HepG2 (cell line): ENCODE data around the gene FOXA1. TPM values are rescaled to one million over a fixed set of nuclear protein-coding genes. Genes with fewer than 3 reads are reported as not detected.
A peak's percentile ranks its signal among the peaks of the same experiment; 100 is the strongest.

Experiments
- BRCA1 ChIP-seq: sonication (generic); formaldehyde crosslinking; IDR thresholded peaks from 2 replicates; pipeline ENCODE4 v1.4.0; 2020; ENCODE audit warnings: missing genetic modification reagents
- ELF4 ChIP-seq: sonication (generic); formaldehyde crosslinking; IDR thresholded peaks from 2 replicates; pipeline ENCODE4 v1.5.0; 2020; ENCODE audit warnings: missing genetic modification reagents, mild to moderate bottlenecking, moderate library complexity, borderline replicate concordance
- HNF4A ChIP-seq: sonication (generic); formaldehyde crosslinking; IDR thresholded peaks from 2 replicates; pipeline ENCODE4 v1.4.0; 2020; ENCODE audit warnings: missing genetic modification reagents
- KLF12 ChIP-seq: sonication (generic); formaldehyde crosslinking; IDR thresholded peaks from 2 replicates; pipeline ENCODE4 v1.4.0; 2020; ENCODE audit warnings: missing genetic modification reagents, borderline replicate concordance
- KMT2A ChIP-seq: sonication (generic); formaldehyde crosslinking; IDR thresholded peaks from 2 replicates; pipeline ENCODE4 v1.4.0; 2020; ENCODE audit warnings: missing genetic modification reagents
- MYPOP ChIP-seq: sonication (generic); formaldehyde crosslinking; IDR thresholded peaks from 2 replicates; pipeline ENCODE4 v1.8.1; 2023; ENCODE audit warnings: mild to moderate bottlenecking, moderate library complexity, missing genetic modification reagents
- NKX3-1 ChIP-seq: sonication (generic); formaldehyde crosslinking; IDR thresholded peaks from 2 replicates; pipeline ENCODE4 v1.5.0; 2020; ENCODE audit warnings: missing genetic modification reagents
- NONO ChIP-seq, 2 experiments: fragments of 450-650 bp in 1 of 2; sonication (generic) in 1 of 2; formaldehyde crosslinking in 1 of 2; IDR thresholded peaks in 1 of 2; conservative IDR thresholded peaks in 1 of 2; 2 replicates each; pipeline versions ENCODE4 v1.6.1 to v1.8.0; 2017 to 2022; ENCODE audit warnings: mild to moderate bottlenecking in 1 of 2, missing genetic modification reagents in 1 of 2, moderate library complexity in 1 of 2
- PHF5A ChIP-seq: IDR thresholded peaks from one replicate; pipeline ENCODE4 v1.6.1; 2018; ENCODE audit warnings: low read depth, missing genetic modification reagents; ENCODE audit not compliant: unreplicated experiment
- POLR2AphosphoS2 ChIP-seq: IDR thresholded peaks from 2 replicates; pipeline ENCODE4 v1.6.1; 2011; ENCODE audit warnings: low read depth, low read length, improper control_type of control experiment
- SATB2 ChIP-seq: sonication (generic); formaldehyde crosslinking; IDR thresholded peaks from 2 replicates; pipeline ENCODE4 v1.5.0; 2020; ENCODE audit warnings: missing genetic modification reagents
- SNAPC4 ChIP-seq: sonication (generic); formaldehyde crosslinking; IDR thresholded peaks from 2 replicates; pipeline ENCODE4 v1.4.0; 2020; ENCODE audit warnings: mild to moderate bottlenecking, missing genetic modification reagents
- ZBTB26 ChIP-seq: IDR thresholded peaks from 2 replicates; pipeline ENCODE4 v1.6.1; 2016; ENCODE audit warnings: missing compliant biosample characterization, missing genetic modification reagents, borderline replicate concordance
- ZNF10 ChIP-seq: sonication (generic); formaldehyde crosslinking; IDR thresholded peaks from 2 replicates; pipeline ENCODE4 v1.4.0; 2020; ENCODE audit warnings: mild to moderate bottlenecking, low read depth, missing genetic modification reagents, borderline replicate concordance
- ZNF160 ChIP-seq: sonication (generic); formaldehyde crosslinking; IDR thresholded peaks from 2 replicates; pipeline ENCODE4 v1.8.0; 2022; ENCODE audit warnings: mild to moderate bottlenecking, inconsistent platforms, missing genetic modification reagents
- ZNF335 ChIP-seq: sonication (generic); formaldehyde crosslinking; IDR thresholded peaks from 2 replicates; pipeline ENCODE4 v1.4.0; 2020; ENCODE audit warnings: missing genetic modification reagents
- ZNF430 ChIP-seq: sonication (generic); formaldehyde crosslinking; IDR thresholded peaks from 2 replicates; pipeline ENCODE4 v1.9.0; 2021; ENCODE audit warnings: mild to moderate bottlenecking, missing genetic modification reagents
- ZNF460 ChIP-seq: sonication (generic); formaldehyde crosslinking; IDR thresholded peaks from 2 replicates; pipeline ENCODE4 v1.5.1; 2020; ENCODE audit warnings: missing genetic modification reagents, mild to moderate bottlenecking, borderline replicate concordance
- ZNF644 ChIP-seq: IDR thresholded peaks from 2 replicates; pipeline ENCODE4 v1.6.1; 2016; ENCODE audit warnings: low read depth
- ZNF777 ChIP-seq: sonication (generic); formaldehyde crosslinking; IDR thresholded peaks from 2 replicates; pipeline ENCODE4 v1.4.0; 2020; ENCODE audit warnings: missing genetic modification reagents
- ZNF891 ChIP-seq: sonication (generic); formaldehyde crosslinking; IDR thresholded peaks from 2 replicates; pipeline ENCODE4 v1.5.0; 2020; ENCODE audit warnings: mild to moderate bottlenecking, missing genetic modification reagents
- polyA plus RNA-seq, 8 experiments: library from polyadenylated mRNA; depleted of rRNA in 3 of 8; stranded (reverse) in 7 of 8; unstranded in 1 of 8; fragments of >200 nt; fragmentation: Illumina TruSeq in 4 of 8; extraction: Trizol in 4 of 8; gene quantifications; 2 replicates each; pipeline versions ENCODE4 v1.2.1 to v1.2.3, GENCODE V29; 2011 to 2016; ENCODE audit warnings: low read depth in 4 of 8, missing spikeins in 1 of 8, mixed read lengths in 1 of 8; ENCODE audit not compliant: insufficient read depth in 1 of 8
- total RNA-seq, 5 experiments: library from RNA; depleted of rRNA; stranded (reverse); fragments of >200 nt; fragmentation: Illumina TruSeq; extraction: Trizol; gene quantifications; 2 replicates each; pipeline ENCODE4 v1.2.3, GENCODE V29; 2016; ENCODE audit warnings: low read depth in 1 of 5

Gene FOXA1
- total and polyA plus RNA-seq, 2 of the 13 experiments (the other 11 are each of a cell fraction or from before 2014, with no cell fraction given), result 43.4 to 58.6 TPM

- TF ChIP-seq SNAPC4 (CRISPR knock-in tag) (0 out of 2 replicates have a peak, but pooled peaks have one; percentile 55), ZBTB26 (no peak), ZNF460 (CRISPR knock-in tag) (no peak; the same call in 1 of the 2 replicates), NKX3-1 (CRISPR knock-in tag) (peak; percentile 99), ZNF430 (CRISPR knock-in tag) (peak; percentile 93; the same call in 1 of the 2 replicates), ZNF644 (CRISPR knock-in tag) (peak; percentile 99), NONO (IDR thresholded peaks at IDR 0.05) (no peak), NONO (CRISPR knock-in tag; conservative IDR thresholded peaks at IDR 0.05) (peak; percentile 95; the same call in 1 of the 2 replicates), KLF12 (CRISPR knock-in tag) (peak; percentile 76; the same call in 1 of the 2 replicates), BRCA1 (0 out of 2 replicates have a peak, but pooled peaks have one; percentile 82), MYPOP (CRISPR knock-in tag) (peak; percentile 56; the same call in 1 of the 2 replicates), PHF5A (CRISPR knock-in tag) (peak; percentile 95), ZNF891 (CRISPR knock-in tag) (no peak), ZNF777 (CRISPR knock-in tag) (no peak), ZNF160 (CRISPR knock-in tag) (no peak), ZNF335 (CRISPR knock-in tag) (peak; percentile 85), ZNF10 (no peak), ELF4 (CRISPR knock-in tag) (0 out of 2 replicates have a peak, but pooled peaks have one; percentile 2), POLR2AphosphoS2 (no peak), KMT2A (CRISPR knock-in tag) (peak; percentile 92; the same call in 1 of the 2 replicates), SATB2 (CRISPR knock-in tag) (peak; percentile 96), HNF4A (CRISPR knock-in tag) (peak; percentile 93)
These were observed 48.2 kb downstream of the FOXA1 start (continued) for GRCh38 chr14:37546621-37547447.
